ENCODE results near the gene ABTB2. TPM values are rescaled to one million over a fixed set of nuclear protein-coding genes. Genes with fewer than 3 reads are reported as not detected.

Gene ABTB2
- total RNA-seq, 1 experiment from 2014 or later = 5.5 TPM

- no peaks in the 10 kb centered on the region for H4K20me1 ChIP-seq (ENCODE audit: control insufficient read depth, insufficient read depth, insufficient read length)
- no peak overlapping the region for H3K56ac ChIP-seq (ENCODE audit: insufficient read length, low read depth, low read length)
- no peak overlapping the region for H4K8ac ChIP-seq (replicated peaks; ENCODE audit: insufficient read length, low read depth, low read length)
- Mint-ChIP-seq H3K27ac (no peak overlapping the region), H3K4me1 (peaks cover 30 to 37% of the 10 kb centered on the region in 2 experiments), H3K4me3 (no peak overlapping the region), H3K36me3 (ENCODE audit: insufficient read depth in 1 of 3, low read depth in 3 of 3) (no peaks in the 10 kb centered on the region), H3K27me3 (ENCODE audit: low read depth) (no peaks in the 10 kb centered on the region), H3K9me3 (no peaks in the 10 kb centered on the region)
- H3K9ac ChIP-seq (ENCODE audit: extremely low read depth, insufficient read length, low read length) = no peak overlapping the region
- WGBS (ENCODE audit: extremely low coverage, insufficient read length, low lambda C conversion rate) = no CpG with 5 or more reads among the region's 3 CpGs
- H3K27ac ChIP-seq (ENCODE audit: insufficient read length, low read depth, low read length) = no peak overlapping the region
- no peak overlapping the region for H3K14ac ChIP-seq (ENCODE audit: insufficient read depth, low read length)
- H3K4me2 ChIP-seq (ENCODE audit: insufficient read depth, insufficient read length, low read length) = no peak overlapping the region
- no peak overlapping the region for H3T11ph ChIP-seq (ENCODE audit: low read length)
- H3K4me1 ChIP-seq (ENCODE audit: insufficient read depth, low read length) = peaks cover 4% of the 10 kb centered on the region; the same call in 1 of the 2 replicates
- H3K79me2 ChIP-seq (ENCODE audit: insufficient read depth, low read length) = no peaks in the 10 kb centered on the region
- no peak overlapping the region for H3K23ac ChIP-seq (ENCODE audit: insufficient read length, low read depth, low read length)
- no peak overlapping the region for H2BK12ac ChIP-seq (ENCODE audit: insufficient read length, low read depth, low read length)
- H2BK15ac ChIP-seq (ENCODE audit: low read depth, low read length) = no peak overlapping the region
- H3K23me2 ChIP-seq (ENCODE audit: insufficient read length, low read depth, low read length, poor library complexity, severe bottlenecking) = no peaks in the 10 kb centered on the region
- no peak overlapping the region for H3K18ac ChIP-seq (ENCODE audit: insufficient read length, low read depth, low read length)
- H2AK5ac ChIP-seq (ENCODE audit: insufficient read length, low read length) = no peak overlapping the region
- no peak overlapping the region for H2BK120ac ChIP-seq (ENCODE audit: low read depth, low read length, poor library complexity, severe bottlenecking)
- H4K91ac ChIP-seq (ENCODE audit: insufficient read length, low read depth, low read length) = no peak overlapping the region
- no peak overlapping the region for H2AFZ ChIP-seq (ENCODE audit: low read length)
- H3K27me3 ChIP-seq (ENCODE audit: insufficient read depth, low read length) = no peaks in the 10 kb centered on the region
- no peaks in the 10 kb centered on the region for H3K9me3 ChIP-seq (ENCODE audit: control insufficient read depth, low read depth, low read length)
- H2BK5ac ChIP-seq (ENCODE audit: insufficient read length, low read length) = no peak overlapping the region
- DNase-seq = no peak
- H3K4ac ChIP-seq (ENCODE audit: low read depth, low read length) = no peak overlapping the region
- no peak overlapping the region for H4K5ac ChIP-seq (ENCODE audit: insufficient read length, low read depth, low read length)
- H2BK20ac ChIP-seq (ENCODE audit: low read depth, low read length, poor library complexity, severe bottlenecking) = no peak overlapping the region
- TF ChIP-seq, protein P1, sequence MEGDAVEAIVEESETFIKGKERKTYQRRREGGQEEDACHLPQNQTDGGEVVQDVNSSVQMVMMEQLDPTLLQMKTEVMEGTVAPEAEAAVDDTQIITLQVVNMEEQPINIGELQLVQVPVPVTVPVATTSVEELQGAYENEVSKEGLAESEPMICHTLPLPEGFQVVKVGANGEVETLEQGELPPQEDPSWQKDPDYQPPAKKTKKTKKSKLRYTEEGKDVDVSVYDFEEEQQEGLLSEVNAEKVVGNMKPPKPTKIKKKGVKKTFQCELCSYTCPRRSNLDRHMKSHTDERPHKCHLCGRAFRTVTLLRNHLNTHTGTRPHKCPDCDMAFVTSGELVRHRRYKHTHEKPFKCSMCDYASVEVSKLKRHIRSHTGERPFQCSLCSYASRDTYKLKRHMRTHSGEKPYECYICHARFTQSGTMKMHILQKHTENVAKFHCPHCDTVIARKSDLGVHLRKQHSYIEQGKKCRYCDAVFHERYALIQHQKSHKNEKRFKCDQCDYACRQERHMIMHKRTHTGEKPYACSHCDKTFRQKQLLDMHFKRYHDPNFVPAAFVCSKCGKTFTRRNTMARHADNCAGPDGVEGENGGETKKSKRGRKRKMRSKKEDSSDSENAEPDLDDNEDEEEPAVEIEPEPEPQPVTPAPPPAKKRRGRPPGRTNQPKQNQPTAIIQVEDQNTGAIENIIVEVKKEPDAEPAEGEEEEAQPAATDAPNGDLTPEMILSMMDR (conservative IDR thresholded peaks at IDR 0.05) = no peak
- peaks cover 2% of the 10 kb centered on the region for H3K79me1 ChIP-seq (ENCODE audit: insufficient read depth, low read depth, low read length, poor library complexity, severe bottlenecking)
These were observed 56.9 kb downstream of the ABTB2 start for GRCh38 chr11:34300926-34301295.
